HepG2 (cell line): Measurements from ENCODE around the gene ASH1L. TPM values are rescaled to one million over a fixed set of nuclear protein-coding genes. Genes with fewer than 3 reads are reported as not detected.

ENCODE experiments used
- ATF5 ChIP-seq: sonication (generic); formaldehyde crosslinking; IDR thresholded peaks from 2 replicates; pipeline ENCODE4 v1.4.0; 2020; ENCODE audit warnings: mild to moderate bottlenecking, low read depth, missing genetic modification reagents
- ELF3 ChIP-seq: IDR thresholded peaks from 2 replicates; pipeline ENCODE4 v1.6.1; 2016; ENCODE audit warnings: missing genetic modification reagents, missing compliant biosample characterization
- ELK4 ChIP-seq: sonication (generic); formaldehyde crosslinking; IDR thresholded peaks from 2 replicates; pipeline ENCODE4 v1.9.0; 2021; ENCODE audit warnings: missing genetic modification reagents, borderline replicate concordance
- HIVEP1 ChIP-seq: sonication (generic); formaldehyde crosslinking; IDR thresholded peaks from 2 replicates; pipeline ENCODE4 v1.4.0; 2020; ENCODE audit warnings: mild to moderate bottlenecking, missing genetic modification reagents
- HOXA7 ChIP-seq: sonication (generic); formaldehyde crosslinking; IDR thresholded peaks from 2 replicates; pipeline ENCODE4 v1.8.1; 2022; ENCODE audit warnings: mild to moderate bottlenecking, missing genetic modification reagents, moderate library complexity
- KLF11 ChIP-seq: IDR thresholded peaks from 2 replicates; pipeline ENCODE4 v1.6.1; 2016; ENCODE audit warnings: missing compliant biosample characterization
- NFIB ChIP-seq: sonication (generic); formaldehyde crosslinking; IDR thresholded peaks from 2 replicates; pipeline ENCODE4 v1.9.0; 2021; ENCODE audit warnings: missing genetic modification reagents, mild to moderate bottlenecking, borderline replicate concordance
- PITX1 ChIP-seq: sonication (generic); formaldehyde crosslinking; IDR thresholded peaks from 2 replicates; pipeline ENCODE4 v1.5.1; 2020; ENCODE audit warnings: mild to moderate bottlenecking, missing genetic modification reagents
- PRPF4 ChIP-seq: fragments of 200-400 bp; formaldehyde crosslinking; IDR thresholded peaks from 2 replicates; pipeline ENCODE4 v1.6.1; 2016; ENCODE audit warnings: low read length, low read depth; ENCODE audit not compliant: poor library complexity, severe bottlenecking
- PTBP1 ChIP-seq: fragments of 200-400 bp; formaldehyde crosslinking; IDR thresholded peaks from 2 replicates; pipeline ENCODE4 v1.6.1; 2018; ENCODE audit warnings: low read length, low read depth; ENCODE audit not compliant: poor library complexity, severe bottlenecking
- RFXANK ChIP-seq: IDR thresholded peaks from 2 replicates; pipeline ENCODE4 v1.6.1; 2016
- SMC3 ChIP-seq: IDR thresholded peaks from 2 replicates; pipeline ENCODE4 v1.6.1; 2011; ENCODE audit warnings: low read length, improper control_type of control experiment
- SOX13 ChIP-seq, 3 experiments: fragments of 450-650 bp in 1 of 3; sonication (generic) in 1 of 3; formaldehyde crosslinking in 1 of 3; IDR thresholded peaks in 2 of 3; conservative IDR thresholded peaks in 1 of 3; 2 replicates each; pipeline versions ENCODE4 v1.5.0 to v1.6.1; 2016 to 2020; ENCODE audit warnings: antibody characterized with exemption in 1 of 3, mild to moderate bottlenecking in 1 of 3, missing compliant biosample characterization in 1 of 3, missing genetic modification reagents in 1 of 3, moderate library complexity in 1 of 3
- SOX6 ChIP-seq, 2 experiments: fragments of 450-650 bp in 1 of 2; sonication (generic) in 1 of 2; formaldehyde crosslinking in 1 of 2; IDR thresholded peaks; 2 replicates each; pipeline versions ENCODE4 v1.4.0 to v1.6.1; 2017 to 2020; ENCODE audit warnings: antibody characterized with exemption in 1 of 2, mild to moderate bottlenecking in 1 of 2, missing genetic modification reagents in 1 of 2
- SP1 ChIP-seq, 2 experiments: fragments of 450-650 bp in 1 of 2; sonication (generic) in 1 of 2; formaldehyde crosslinking in 1 of 2; IDR thresholded peaks; 2 replicates each; pipeline versions ENCODE4 v1.4.0 to v1.6.1; 2016 to 2020; ENCODE audit warnings: missing genetic modification reagents in 1 of 2
- TARDBP ChIP-seq: sonication (generic); formaldehyde crosslinking; IDR thresholded peaks from 2 replicates; pipeline ENCODE4 v1.8.0; 2022; ENCODE audit warnings: mild to moderate bottlenecking, missing genetic modification reagents
- TEAD3 ChIP-seq: optimal IDR thresholded peaks from 2 replicates; pipeline ENCODE3; 2016; ENCODE audit warnings: borderline replicate concordance
- ZBTB33 ChIP-seq: sonication (generic); formaldehyde crosslinking; IDR thresholded peaks from 2 replicates; pipeline ENCODE4 v1.4.0; 2020; ENCODE audit warnings: missing genetic modification reagents
- ZBTB7A ChIP-seq: sonication (generic); formaldehyde crosslinking; IDR thresholded peaks from 2 replicates; pipeline ENCODE4 v1.8.0; 2022; ENCODE audit warnings: mild to moderate bottlenecking, missing genetic modification reagents
- ZEB1 ChIP-seq: IDR thresholded peaks from 2 replicates; pipeline ENCODE4 v1.6.1; 2012; ENCODE audit warnings: mild to moderate bottlenecking, low read depth, inconsistent platforms; ENCODE audit not compliant: insufficient replicate concordance
- ZKSCAN1 ChIP-seq: fragments of 150-350 bp; IDR thresholded peaks from 2 replicates; pipeline ENCODE4 v1.6.1; 2014; ENCODE audit warnings: low read length
- ZMAT3 ChIP-seq: sonication (generic); formaldehyde crosslinking; conservative IDR thresholded peaks from 2 replicates; pipeline ENCODE4 v1.7.0; 2021; ENCODE audit warnings: missing genetic modification reagents
- ZNF160 ChIP-seq: sonication (generic); formaldehyde crosslinking; IDR thresholded peaks from 2 replicates; pipeline ENCODE4 v1.8.0; 2022; ENCODE audit warnings: mild to moderate bottlenecking, inconsistent platforms, missing genetic modification reagents
- ZNF331 ChIP-seq: sonication (generic); formaldehyde crosslinking; IDR thresholded peaks from 2 replicates; pipeline ENCODE4 v1.4.0; 2020; ENCODE audit warnings: missing genetic modification reagents
- ZNF33A ChIP-seq: sonication (generic); formaldehyde crosslinking; IDR thresholded peaks from 2 replicates; pipeline ENCODE4 v1.5.1; 2020; ENCODE audit warnings: missing genetic modification reagents, mild to moderate bottlenecking, moderate library complexity, borderline replicate concordance
- ZNF382 ChIP-seq: sonication (generic); formaldehyde crosslinking; IDR thresholded peaks from 2 replicates; pipeline ENCODE4 v1.5.0; 2020; ENCODE audit warnings: missing genetic modification reagents, mild to moderate bottlenecking, borderline replicate concordance
- ZNF652 ChIP-seq: IDR thresholded peaks from 2 replicates; pipeline ENCODE4 v1.6.1; 2016; ENCODE audit warnings: low read depth, borderline replicate concordance
- ZNF746 ChIP-seq: sonication (generic); formaldehyde crosslinking; IDR thresholded peaks from 2 replicates; pipeline ENCODE4 v1.8.0; 2022; ENCODE audit warnings: mild to moderate bottlenecking, missing genetic modification reagents
- ZSCAN29 ChIP-seq: sonication (generic); formaldehyde crosslinking; conservative IDR thresholded peaks from 2 replicates; pipeline ENCODE4 v1.4.0; 2020; ENCODE audit warnings: mild to moderate bottlenecking, missing genetic modification reagents
- polyA plus RNA-seq, 8 experiments: library from polyadenylated mRNA; depleted of rRNA in 3 of 8; stranded (reverse) in 7 of 8; unstranded in 1 of 8; fragments of >200 nt; fragmentation: Illumina TruSeq in 4 of 8; extraction: Trizol in 4 of 8; gene quantifications; 2 replicates each; pipeline versions ENCODE4 v1.2.1 to v1.2.3, GENCODE V29; 2011 to 2016; ENCODE audit warnings: low read depth in 4 of 8, missing spikeins in 1 of 8, mixed read lengths in 1 of 8; ENCODE audit not compliant: insufficient read depth in 1 of 8
- total RNA-seq, 5 experiments: library from RNA; depleted of rRNA; stranded (reverse); fragments of >200 nt; fragmentation: Illumina TruSeq; extraction: Trizol; gene quantifications; 2 replicates each; pipeline ENCODE4 v1.2.3, GENCODE V29; 2016; ENCODE audit warnings: low read depth in 1 of 5

Gene ASH1L
- total and polyA plus RNA-seq, 2 of the 13 experiments (the other 11 are each of a cell fraction or from before 2014, with no cell fraction given): 10.2 to 15.3 TPM

GRCh38 chr1:155307247-155307740 is 255.3 kb downstream of the ASH1L start (continued):
- TF ChIP-seq PITX1 (CRISPR knock-in tag) (no peak), ZNF746 (no peak), ZNF382 (no peak), HOXA7 (no peak), ELK4 (CRISPR knock-in tag) (no peak), SOX6 (IDR thresholded peaks at IDR 0.05) (no peak), SOX6 (CRISPR knock-in tag; IDR thresholded peaks at IDR 0.05) (peak; percentile 61), ZNF331 (CRISPR knock-in tag) (peak; percentile 23; the same call in 1 of the 2 replicates), ELF3 (CRISPR knock-in tag) (peak; percentile 27; the same call in 1 of the 2 replicates), SP1 (IDR thresholded peaks at IDR 0.05) (no peak), SP1 (CRISPR knock-in tag; IDR thresholded peaks at IDR 0.05) (no peak), ZKSCAN1 (0 out of 2 replicates have a peak, but pooled peaks have one; percentile 9), ZNF160 (CRISPR knock-in tag) (no peak), TARDBP (CRISPR knock-in tag) (peak; percentile 35; the same call in 1 of the 2 replicates), NFIB (CRISPR knock-in tag) (no peak), SMC3 (peak; percentile 79), ZNF652 (CRISPR knock-in tag) (peak; percentile 93), ZMAT3 (0 out of 2 replicates have a peak, but pooled peaks have one; percentile 65), SOX13 (IDR thresholded peaks at IDR 0.05) (no peak), SOX13 (CRISPR knock-in tag; conservative IDR thresholded peaks at IDR 0.05 in 1 of 2, IDR thresholded peaks at IDR 0.05 in 1 of 2) (no peak), KLF11 (CRISPR knock-in tag) (no peak), ZBTB33 (CRISPR knock-in tag) (no peak; the same call in 1 of the 2 replicates), ZSCAN29 (CRISPR knock-in tag) (0 out of 2 replicates have a peak, but pooled peaks have one; percentile 58), ZNF33A (no peak), ZBTB7A (CRISPR knock-in tag) (no peak), HIVEP1 (CRISPR knock-in tag) (no peak), PRPF4 (no peak), RFXANK (CRISPR knock-in tag) (no peak), ATF5 (CRISPR knock-in tag) (no peak), PTBP1 (no peak), TEAD3 (CRISPR knock-in tag) (no peak), ZEB1 (no peak)
